ENCODE measurements around the gene BCL2.
"Not testable (repeated sequence)": the region's sequence is repeated elsewhere in the genome, so short reads cannot be mapped to it uniquely, and the experiment has no call there.

Gene BCL2

GRCh38 chr18:63319383-63320122, at the start of gene BCL2:
TSS of gene BCL2 (minus strand) at chr18:63319769.
- DNase-seq: peak in 3 of 4 experiments; percentile 42 to 54 (median 44)

GRCh38 chr18:63368611-63369010, 49.0 kb upstream of the BCL2 start:
- DNase-seq: no peak

- peak; percentile 41 to 73 (median 60) for DNase-seq
Observed at GRCh38 chr18:63367053-63367953, 47.7 kb upstream of the BCL2 start, which contains the start of gene KDSR. TSS of gene KDSR (minus strand) at chr18:63367206. CDS start at chr18:63367118, 88 bp downstream.

GRCh38 chr18:63366213-63367052, 46.9 kb upstream of the BCL2 start:
- DNase-seq: peak; percentile 13 to 48 (median 22)

- no peak for DNase-seq
Observed at GRCh38 chr18:63365876-63366212, 46.3 kb upstream of the BCL2 start.

- no peak for DNase-seq
Observed at GRCh38 chr18:63363951-63364350, 44.4 kb upstream of the BCL2 start.

- DNase-seq: not testable (repeated sequence)
Observed at GRCh38 chr18:63363420-63363819, 43.9 kb upstream of the BCL2 start.

- DNase-seq: no peak
Observed at GRCh38 chr18:63356272-63356896, 36.8 kb upstream of the BCL2 start.

- no peak for DNase-seq
Observed at GRCh38 chr18:63350230-63350629, 30.7 kb upstream of the BCL2 start.

GRCh38 chr18:63348508-63349136, 29.1 kb upstream of the BCL2 start:
- no peak for DNase-seq

GRCh38 chr18:63346480-63347183, 27.1 kb upstream of the BCL2 start:
- no peak for DNase-seq

- DNase-seq: no peak
Observed at GRCh38 chr18:63346031-63346430, 26.5 kb upstream of the BCL2 start.

- DNase-seq: no peak
Observed at GRCh38 chr18:63344918-63345317, 25.3 kb upstream of the BCL2 start.

- DNase-seq: no peak
Observed at GRCh38 chr18:63344263-63344662, 24.7 kb upstream of the BCL2 start.

- DNase-seq: peak in 1 of 4 experiments; percentile 4
Observed at GRCh38 chr18:63342206-63342605, 22.6 kb upstream of the BCL2 start.

- peak in 1 of 4 experiments; percentile 23 for DNase-seq
Observed at GRCh38 chr18:63339920-63340484, 20.4 kb upstream of the BCL2 start.

- no peak for DNase-seq
Observed at GRCh38 chr18:63336366-63337099, 17.0 kb upstream of the BCL2 start.

GRCh38 chr18:63331105-63331504, 11.5 kb upstream of the BCL2 start:
- no peak for DNase-seq

- no peak for DNase-seq
Observed at GRCh38 chr18:63329431-63330145, 10.0 kb upstream of the BCL2 start.

- DNase-seq: no peak
Observed at GRCh38 chr18:63326011-63326410, 6.4 kb upstream of the BCL2 start.
